ENCODE data around the gene NCAPD2. TPM values are rescaled to one million over a fixed set of nuclear protein-coding genes. Genes with fewer than 3 reads are reported as not detected.

NCAPD2 gene
- total RNA-seq, 2 donors from 2014 or later: 19.9 to 26.7 TPM

DNA sequence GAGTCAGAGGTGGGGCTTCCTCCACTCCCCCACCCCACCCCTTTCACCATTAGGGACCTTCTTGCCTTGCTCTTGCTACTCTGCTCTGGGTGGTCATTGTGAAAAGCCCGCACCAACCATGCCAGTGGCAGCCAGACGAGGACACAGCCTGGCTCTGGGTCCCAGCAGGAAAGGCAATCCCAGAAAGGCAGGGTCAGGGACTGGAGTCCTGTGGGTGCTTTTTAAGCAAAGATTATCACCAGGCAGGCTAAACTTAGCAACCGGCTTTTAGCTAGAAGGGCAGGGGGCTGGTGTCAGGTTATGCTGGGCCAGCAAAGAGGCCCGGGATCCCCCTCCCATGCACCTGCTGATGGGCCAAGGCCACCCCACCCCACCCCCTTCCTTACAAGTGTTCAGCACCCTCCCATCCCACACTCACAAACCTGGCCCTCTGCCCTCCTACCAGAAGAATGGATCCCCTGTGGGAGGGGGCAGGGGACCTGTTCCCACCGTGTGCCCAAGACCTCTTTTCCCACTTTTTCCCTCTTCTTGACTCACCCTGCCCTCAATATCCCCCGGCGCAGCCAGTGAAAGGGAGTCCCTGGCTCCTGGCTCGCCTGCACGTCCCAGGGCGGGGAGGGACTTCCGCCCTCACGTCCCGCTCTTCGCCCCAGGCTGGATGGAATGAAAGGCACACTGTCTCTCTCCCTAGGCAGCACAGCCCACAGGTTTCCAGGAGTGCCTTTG, 39.2 kb downstream of the NCAPD2 start:
- TF ChIP-seq, protein P1, sequence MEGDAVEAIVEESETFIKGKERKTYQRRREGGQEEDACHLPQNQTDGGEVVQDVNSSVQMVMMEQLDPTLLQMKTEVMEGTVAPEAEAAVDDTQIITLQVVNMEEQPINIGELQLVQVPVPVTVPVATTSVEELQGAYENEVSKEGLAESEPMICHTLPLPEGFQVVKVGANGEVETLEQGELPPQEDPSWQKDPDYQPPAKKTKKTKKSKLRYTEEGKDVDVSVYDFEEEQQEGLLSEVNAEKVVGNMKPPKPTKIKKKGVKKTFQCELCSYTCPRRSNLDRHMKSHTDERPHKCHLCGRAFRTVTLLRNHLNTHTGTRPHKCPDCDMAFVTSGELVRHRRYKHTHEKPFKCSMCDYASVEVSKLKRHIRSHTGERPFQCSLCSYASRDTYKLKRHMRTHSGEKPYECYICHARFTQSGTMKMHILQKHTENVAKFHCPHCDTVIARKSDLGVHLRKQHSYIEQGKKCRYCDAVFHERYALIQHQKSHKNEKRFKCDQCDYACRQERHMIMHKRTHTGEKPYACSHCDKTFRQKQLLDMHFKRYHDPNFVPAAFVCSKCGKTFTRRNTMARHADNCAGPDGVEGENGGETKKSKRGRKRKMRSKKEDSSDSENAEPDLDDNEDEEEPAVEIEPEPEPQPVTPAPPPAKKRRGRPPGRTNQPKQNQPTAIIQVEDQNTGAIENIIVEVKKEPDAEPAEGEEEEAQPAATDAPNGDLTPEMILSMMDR (IDR thresholded peaks at IDR 0.05): no peak
- peak overlapping the region; percentile 96 to 97 for H3K27ac ChIP-seq
- ATAC-seq (ENCODE audit: insufficient number of reproducible peaks, low FRiP score, low read depth): no peak
- H3K36me3 ChIP-seq: peaks cover 44% of the 10 kb centered on the region
- H3K9me3 ChIP-seq: no peaks in the 10 kb centered on the region
- no peak for DNase-seq (ENCODE audit: low spot score)
- H3K4me1 ChIP-seq (ENCODE audit: control insufficient read depth in 1 of 2, low read depth in 2 of 2): peaks cover 26 to 41% of the 10 kb centered on the region in 2 donors
- peak overlapping the region; percentile 93 for H3K4me3 ChIP-seq
- no peaks in the 10 kb centered on the region for H3K27me3 ChIP-seq (replicated peaks; ENCODE audit: insufficient read depth)

DNA sequence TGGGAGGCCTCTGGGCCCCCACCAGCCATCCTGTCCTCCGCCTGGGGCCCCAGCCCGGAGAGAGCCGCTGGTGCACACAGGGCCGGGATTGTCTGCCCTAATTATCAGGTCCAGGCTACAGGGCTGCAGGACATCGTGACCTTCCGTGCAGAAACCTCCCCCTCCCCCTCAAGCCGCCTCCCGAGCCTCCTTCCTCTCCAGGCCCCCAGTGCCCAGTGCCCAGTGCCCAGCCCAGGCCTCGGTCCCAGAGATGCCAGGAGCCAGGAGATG, 39.7 kb downstream of the NCAPD2 start:
- Histone ChIP-seq H3K9me3 (no peaks in the 10 kb centered on the region), H3K36me3 (peaks cover 39% of the 10 kb centered on the region), H3K4me3 (peak overlapping the region; percentile 93), H3K27ac (peak overlapping the region; percentile 96 to 97), H3K27me3 (replicated peaks; ENCODE audit: insufficient read depth) (no peaks in the 10 kb centered on the region), H3K4me1 (ENCODE audit: control insufficient read depth in 1 of 2, low read depth in 2 of 2) (peaks cover 26 to 44% of the 10 kb centered on the region in 2 donors)
- ATAC-seq (ENCODE audit: insufficient number of reproducible peaks, low FRiP score, low read depth) (no peak), DNase-seq (ENCODE audit: low spot score) (no peak)
- TF ChIP-seq, protein P1 (IDR thresholded peaks at IDR 0.05): no peak

DNA sequence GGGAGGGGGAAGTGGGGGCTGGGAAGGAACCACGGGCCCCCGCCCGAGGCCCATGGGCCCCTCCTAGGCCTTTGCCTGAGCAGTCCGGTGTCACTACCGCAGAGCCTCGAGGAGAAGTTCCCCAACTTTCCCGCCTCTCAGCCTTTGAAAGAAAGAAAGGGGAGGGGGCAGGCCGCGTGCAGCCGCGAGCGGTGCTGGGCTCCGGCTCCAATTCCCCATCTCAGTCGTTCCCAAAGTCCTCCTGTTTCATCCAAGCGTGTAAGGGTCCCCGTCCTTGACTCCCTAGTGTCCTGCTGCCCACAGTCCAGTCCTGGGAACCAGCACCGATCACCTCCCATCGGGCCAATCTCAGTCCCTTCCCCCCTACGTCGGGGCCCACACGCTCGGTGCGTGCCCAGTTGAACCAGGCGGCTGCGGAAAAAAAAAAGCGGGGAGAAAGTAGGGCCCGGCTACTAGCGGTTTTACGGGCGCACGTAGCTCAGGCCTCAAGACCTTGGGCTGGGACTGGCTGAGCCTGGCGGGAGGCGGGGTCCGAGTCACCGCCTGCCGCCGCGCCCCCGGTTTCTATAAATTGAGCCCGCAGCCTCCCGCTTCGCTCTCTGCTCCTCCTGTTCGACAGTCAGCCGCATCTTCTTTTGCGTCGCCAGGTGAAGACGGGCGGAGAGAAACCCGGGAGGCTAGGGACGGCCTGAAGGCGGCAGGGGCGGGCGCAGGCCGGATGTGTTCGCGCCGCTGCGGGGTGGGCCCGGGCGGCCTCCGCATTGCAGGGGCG, 40.2 kb downstream of the NCAPD2 start, which contains the start of gene GAPDH:
TSS of gene GAPDH (plus strand) at position 595 of the 772 bp plus-strand sequence. CDS start 316 bp downstream, outside the sequence.
- H3K36me3 ChIP-seq: peaks cover 34% of the 10 kb centered on the region
- ATAC-seq (ENCODE audit: insufficient number of reproducible peaks, low FRiP score, low read depth): peak; percentile 73
- no peaks in the 10 kb centered on the region for H3K27me3 ChIP-seq (replicated peaks; ENCODE audit: insufficient read depth)
- TF ChIP-seq, protein P1 (IDR thresholded peaks at IDR 0.05): no peak
- peak within 1 kb of the TSS; percentile 96 to 97 for H3K27ac ChIP-seq
- peaks cover 26 to 44% of the 10 kb centered on the region in 2 donors for H3K4me1 ChIP-seq (ENCODE audit: control insufficient read depth in 1 of 2, low read depth in 2 of 2)
- H3K4me3 ChIP-seq: peak within 1 kb of the TSS; percentile 93
- no peak for DNase-seq (ENCODE audit: low spot score)
- no peaks in the 10 kb centered on the region for H3K9me3 ChIP-seq

DNA sequence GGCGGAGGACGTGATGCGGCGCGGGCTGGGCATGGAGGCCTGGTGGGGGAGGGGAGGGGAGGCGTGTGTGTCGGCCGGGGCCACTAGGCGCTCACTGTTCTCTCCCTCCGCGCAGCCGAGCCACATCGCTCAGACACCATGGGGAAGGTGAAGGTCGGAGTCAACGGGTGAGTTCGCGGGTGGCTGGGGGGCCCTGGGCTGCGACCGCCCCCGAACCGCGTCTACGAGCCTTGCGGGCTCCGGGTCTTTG, 40.7 kb downstream of the NCAPD2 start:
- Histone ChIP-seq H3K27me3 (replicated peaks; ENCODE audit: insufficient read depth) (no peaks in the 10 kb centered on the region), H3K36me3 (peaks cover 34% of the 10 kb centered on the region), H3K4me1 (ENCODE audit: control insufficient read depth in 1 of 2, low read depth in 2 of 2) (peaks cover 26 to 44% of the 10 kb centered on the region in 2 donors), H3K9me3 (no peaks in the 10 kb centered on the region), H3K27ac (peak overlapping the region; percentile 96 to 97), H3K4me3 (peak overlapping the region; percentile 93)
- peak; percentile 18 for ATAC-seq (ENCODE audit: insufficient number of reproducible peaks, low FRiP score, low read depth)
- TF ChIP-seq, protein P1 (IDR thresholded peaks at IDR 0.05): no peak
- DNase-seq (ENCODE audit: low spot score): no peak

DNA sequence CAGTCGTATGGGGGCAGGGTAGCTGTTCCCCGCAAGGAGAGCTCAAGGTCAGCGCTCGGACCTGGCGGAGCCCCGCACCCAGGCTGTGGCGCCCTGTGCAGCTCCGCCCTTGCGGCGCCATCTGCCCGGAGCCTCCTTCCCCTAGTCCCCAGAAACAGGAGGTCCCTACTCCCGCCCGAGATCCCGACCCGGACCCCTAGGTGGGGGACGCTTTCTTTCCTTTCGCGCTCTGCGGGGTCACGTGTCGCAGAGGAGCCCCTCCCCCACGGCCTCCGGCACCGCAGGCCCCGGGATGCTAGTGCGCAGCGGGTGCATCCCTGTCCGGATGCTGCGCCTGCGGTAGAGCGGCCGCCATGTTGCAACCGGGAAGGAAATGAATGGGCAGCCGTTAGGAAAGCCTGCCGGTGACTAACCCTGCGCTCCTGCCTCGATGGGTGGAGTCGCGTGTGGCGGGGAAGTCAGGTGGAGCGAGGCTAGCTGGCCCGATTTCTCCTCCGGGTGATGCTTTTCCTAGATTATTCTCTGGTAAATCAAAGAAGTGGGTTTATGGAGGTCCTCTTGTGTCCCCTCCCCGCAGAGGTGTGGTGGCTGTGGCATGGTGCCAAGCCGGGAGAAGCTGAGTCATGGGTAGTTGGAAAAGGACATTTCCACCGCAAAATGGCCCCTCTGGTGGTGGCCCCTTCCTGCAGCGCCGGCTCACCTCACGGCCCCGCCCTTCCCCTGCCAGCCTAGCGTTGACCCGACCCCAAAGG, 41.2 kb downstream of the NCAPD2 start:
- Histone ChIP-seq H3K36me3 (peaks cover 31% of the 10 kb centered on the region), H3K9me3 (no peaks in the 10 kb centered on the region), H3K27me3 (replicated peaks; ENCODE audit: insufficient read depth) (no peaks in the 10 kb centered on the region), H3K4me1 (ENCODE audit: control insufficient read depth in 1 of 2, low read depth in 2 of 2) (peaks cover 26 to 49% of the 10 kb centered on the region in 2 donors), H3K4me3 (peak overlapping the region; percentile 93), H3K27ac (peak overlapping the region; percentile 96 to 97)
- TF ChIP-seq, protein P1 (IDR thresholded peaks at IDR 0.05): no peak
- DNase-seq (ENCODE audit: low spot score) (no peak), ATAC-seq (ENCODE audit: insufficient number of reproducible peaks, low FRiP score, low read depth) (peak; percentile 34)
